A204.1 (cell line): Measurements from ENCODE around the gene ERAP2.
A peak's percentile ranks its signal among the peaks of the same experiment; 100 is the strongest.
"Not testable (repeated sequence)": the region's sequence is repeated elsewhere in the genome, so short reads cannot be mapped to it uniquely, and the experiment has no call there.

Experiments
- FAIRE-seq: peaks from 2 replicates; lab custom pipeline; 2012; peaks lifted over from hg19 to GRCh38; lab: Jason Lieb, UNC

ERAP2 gene

DNA sequence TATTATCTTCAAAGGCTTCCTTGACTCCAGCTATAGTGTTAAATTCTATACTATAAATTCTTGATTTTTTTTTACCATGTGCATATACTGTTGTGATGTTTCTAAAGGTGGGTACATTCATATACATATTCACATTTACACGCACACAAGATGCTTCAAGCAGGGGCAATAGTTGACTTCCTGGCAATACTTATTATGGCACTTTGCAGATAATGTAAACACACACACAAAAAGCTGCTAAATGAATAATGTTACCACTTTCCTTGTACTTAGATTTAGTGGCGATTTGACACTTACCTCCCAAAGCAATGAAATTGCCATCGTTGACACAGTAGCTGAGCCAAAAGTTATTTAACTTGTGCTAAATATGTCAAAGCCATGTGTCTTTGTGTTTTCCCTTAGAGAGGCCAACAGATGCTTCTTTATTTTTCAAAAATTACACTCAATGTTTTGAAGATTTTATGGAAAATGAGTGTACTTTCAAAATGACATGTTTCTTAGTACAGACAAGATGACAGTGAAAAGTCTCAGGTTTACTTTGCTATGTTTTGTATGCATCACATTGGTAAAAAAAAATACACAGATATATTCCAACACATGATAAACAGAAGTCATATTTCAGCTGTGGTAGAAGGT lies 12.2 kb upstream of the ERAP2 start:
- no peak for FAIRE-seq

DNA sequence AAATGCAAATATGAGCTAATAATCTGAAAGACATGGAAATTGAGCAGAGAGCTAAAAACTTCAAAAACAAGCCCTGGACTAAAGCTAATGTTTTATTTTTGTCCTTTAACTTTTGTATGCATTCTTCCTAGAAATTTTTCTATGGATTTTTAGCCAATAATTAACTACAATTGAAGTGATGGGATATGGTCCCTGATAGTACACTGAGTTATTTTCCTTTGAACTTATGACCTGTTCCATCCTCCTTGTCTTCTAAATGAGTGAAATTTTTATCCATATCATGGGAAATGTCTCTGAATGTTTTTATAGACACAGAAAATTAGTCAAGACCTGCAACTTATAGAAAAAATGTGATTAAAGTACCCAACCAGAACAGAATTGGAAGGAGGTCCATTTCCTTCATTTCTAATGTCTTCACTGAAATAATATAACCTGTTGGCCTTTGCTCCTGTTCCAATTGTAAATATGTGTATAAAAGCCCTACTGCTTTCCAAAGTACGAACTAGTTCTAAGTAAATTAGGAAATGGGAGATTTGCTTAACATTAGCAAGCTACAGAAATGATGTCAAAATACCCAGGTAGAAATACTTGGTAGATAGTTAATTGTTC lies 11.3 kb upstream of the ERAP2 start:
- no peak for FAIRE-seq

DNA sequence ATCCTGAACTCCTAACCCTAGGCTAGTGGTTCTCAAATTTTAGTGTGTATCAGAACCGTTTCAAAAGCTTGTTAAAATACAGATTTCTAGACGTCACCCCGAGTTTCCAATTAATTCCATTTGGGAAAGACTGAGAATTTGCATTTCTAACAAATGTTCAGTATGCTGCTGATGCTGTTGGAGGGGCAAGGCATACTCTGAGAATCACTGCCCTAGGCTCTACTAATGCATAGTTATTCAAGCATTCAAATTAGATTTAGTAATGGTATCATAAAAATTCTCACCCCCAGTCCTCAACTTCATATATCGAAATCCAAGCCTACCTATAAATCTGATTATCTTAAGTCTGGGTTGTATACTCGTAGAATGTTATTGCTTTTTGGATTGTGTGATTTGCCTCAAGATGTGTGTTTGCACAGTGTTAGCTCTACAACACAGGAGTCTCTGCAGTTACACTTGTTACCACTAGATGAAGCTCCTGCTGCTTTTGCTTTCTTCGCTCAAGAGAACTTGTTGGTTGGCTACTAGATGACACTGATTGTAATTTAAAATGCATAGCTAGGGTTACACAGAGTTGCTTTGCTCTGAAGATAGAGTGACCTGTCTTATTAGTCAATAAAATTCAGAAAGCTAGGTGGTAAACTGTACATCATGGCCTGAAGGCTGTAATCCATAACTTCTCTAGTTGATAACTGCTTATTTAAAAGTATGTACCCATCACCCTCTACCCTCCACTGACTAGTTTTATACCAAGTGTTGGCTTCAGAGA lies 7.5 kb upstream of the ERAP2 start:
- peak; percentile 62 for FAIRE-seq

DNA sequence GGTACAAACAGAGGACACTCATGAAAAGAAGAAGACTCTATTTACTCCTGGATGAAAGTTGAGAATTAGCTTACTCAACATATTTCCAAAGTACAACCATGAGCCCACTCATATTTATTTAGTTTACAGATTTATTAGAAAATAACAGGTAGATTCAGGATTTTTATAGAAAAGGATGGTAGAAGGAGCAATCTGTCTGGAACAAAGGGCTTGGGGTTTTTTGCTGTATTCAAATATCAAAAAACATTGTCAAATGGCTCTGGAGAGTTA lies 7.0 kb upstream of the ERAP2 start:
- FAIRE-seq: no peak

DNA sequence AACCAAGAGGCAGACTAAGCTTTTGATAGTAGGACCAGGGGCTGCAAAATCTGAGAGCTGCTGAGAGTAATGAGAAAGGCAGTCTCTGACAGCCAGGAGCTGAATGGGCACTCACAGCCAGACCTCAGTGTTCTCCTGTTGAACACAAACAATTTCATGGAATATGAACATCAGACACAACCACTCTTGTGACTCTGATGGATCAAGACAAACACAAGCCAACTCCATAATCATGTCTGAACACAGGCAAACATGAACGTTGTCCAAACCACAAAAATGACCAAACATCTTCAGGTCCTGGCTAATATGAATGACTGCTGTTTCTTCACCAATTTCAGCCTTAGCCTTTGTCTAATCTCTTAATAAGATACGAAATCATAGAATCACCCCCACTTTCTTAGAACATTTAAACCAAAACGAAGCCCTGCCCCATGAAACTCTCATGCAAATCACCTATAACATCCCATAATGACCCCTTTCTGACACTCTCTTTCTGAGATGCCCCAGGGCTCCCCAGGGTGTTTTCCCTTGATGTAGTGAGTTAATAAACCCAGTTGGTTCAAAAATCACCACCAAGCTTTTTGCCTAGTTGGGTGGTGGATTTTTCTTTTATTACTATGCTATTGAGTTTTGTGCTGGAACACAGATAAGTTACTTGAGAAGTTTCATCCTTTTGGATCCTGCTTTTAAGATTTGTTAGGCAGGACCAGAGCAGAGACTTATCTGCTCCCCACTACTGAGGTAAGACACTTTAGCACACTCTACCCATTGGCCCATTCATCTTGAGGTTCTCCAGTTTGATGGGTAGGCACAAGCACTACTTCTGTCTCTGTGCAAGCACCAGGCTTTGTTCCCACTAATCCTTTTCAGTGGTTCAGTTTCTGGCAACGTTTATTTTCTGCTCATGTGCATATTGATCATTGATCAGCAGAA lies 5.9 kb upstream of the ERAP2 start:
- FAIRE-seq: no peak

GRCh38 chr5:96871027-96871399 lies 5.3 kb upstream of the ERAP2 start:
- no peak for FAIRE-seq

DNA sequence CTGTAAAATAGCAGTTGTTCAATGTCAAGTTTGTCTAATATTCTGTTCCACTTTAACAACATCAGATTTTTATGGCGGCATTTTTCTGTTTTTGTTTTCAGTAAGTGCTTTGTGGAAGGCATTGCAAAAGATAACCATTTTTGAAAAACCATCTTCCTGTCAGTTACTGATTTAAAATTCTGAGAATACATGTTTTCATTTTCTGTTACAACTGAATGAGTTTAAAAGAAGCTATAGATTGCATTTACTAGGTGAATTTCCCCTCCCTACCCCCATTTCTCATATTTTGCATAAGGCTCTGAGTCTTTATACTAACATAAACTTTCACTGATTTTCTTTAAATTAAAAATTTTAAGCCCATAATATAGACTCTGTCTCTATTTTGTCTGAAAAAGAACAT lies 4.6 kb upstream of the ERAP2 start:
- no peak for FAIRE-seq

DNA sequence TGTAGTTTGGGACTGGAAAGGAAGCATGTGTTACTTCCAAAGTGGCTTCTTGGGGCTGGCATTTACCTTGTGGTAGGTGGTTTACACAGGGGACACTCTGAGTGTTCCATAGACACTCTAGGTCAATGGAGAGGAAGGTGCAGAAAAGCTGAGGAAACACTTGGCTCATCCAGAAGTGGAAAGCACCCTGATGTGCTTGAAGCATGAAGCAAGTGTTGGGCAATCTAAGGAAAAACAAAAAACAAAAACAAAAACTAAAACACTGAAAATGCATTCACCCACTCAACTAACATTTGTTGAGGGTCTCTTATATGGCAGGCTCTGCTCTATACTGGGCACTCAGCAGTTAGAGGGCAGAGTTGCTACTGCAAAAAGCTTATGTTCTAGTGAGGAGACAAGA lies 2.9 kb upstream of the ERAP2 start:
- no peak for FAIRE-seq

DNA sequence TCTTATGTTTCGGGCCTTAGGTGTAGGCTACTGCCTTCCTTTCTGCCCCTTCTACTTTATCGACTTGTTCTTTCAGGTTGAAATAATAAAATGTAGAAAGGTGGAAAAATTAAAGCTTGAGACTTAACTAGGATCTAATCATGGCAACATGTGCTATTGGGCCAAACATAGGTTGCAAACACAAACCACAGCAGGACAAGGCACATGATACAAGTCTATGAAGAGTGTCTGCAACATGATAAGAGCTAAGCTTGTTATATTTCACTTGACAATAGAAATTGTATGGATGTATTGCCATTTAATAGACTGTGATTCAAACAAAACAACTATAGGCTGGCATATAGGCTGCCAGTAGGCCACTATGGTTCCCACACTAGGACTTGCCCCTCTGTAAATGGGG lies 1.7 kb upstream of the ERAP2 start:
- no peak for FAIRE-seq

- FAIRE-seq: no peak
These were observed 459 bp upstream of the ERAP2 start for GRCh38 chr5:96875791-96876291.

DNA sequence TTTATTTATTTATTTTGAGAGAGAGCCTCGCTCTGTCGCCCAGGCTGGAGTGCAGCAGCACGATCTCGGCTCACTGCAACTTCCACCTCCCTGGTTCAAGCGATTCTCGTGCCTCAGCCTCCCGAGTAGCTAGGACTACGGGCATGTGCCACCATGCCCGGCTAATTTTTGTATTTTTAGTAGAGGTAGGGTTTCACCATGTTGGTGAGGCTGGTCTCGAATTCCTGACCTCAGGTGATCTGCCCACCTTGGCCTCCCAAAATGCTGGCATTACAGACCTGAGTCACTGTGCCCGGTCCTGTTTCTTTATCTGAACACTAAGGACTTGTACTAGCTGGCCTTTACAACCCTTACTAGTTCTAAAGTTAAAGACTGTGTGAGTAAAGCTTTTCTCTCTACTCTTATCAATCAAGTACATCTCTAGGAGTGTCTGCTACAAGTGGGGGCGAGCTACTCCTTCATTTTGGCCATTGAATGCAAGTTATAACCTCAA lies 723 bp downstream of the ERAP2 start:
- FAIRE-seq: not testable (repeated sequence)

- no peak for FAIRE-seq
These were observed 3.4 kb downstream of the ERAP2 start for GRCh38 chr5:96879665-96880064.

DNA sequence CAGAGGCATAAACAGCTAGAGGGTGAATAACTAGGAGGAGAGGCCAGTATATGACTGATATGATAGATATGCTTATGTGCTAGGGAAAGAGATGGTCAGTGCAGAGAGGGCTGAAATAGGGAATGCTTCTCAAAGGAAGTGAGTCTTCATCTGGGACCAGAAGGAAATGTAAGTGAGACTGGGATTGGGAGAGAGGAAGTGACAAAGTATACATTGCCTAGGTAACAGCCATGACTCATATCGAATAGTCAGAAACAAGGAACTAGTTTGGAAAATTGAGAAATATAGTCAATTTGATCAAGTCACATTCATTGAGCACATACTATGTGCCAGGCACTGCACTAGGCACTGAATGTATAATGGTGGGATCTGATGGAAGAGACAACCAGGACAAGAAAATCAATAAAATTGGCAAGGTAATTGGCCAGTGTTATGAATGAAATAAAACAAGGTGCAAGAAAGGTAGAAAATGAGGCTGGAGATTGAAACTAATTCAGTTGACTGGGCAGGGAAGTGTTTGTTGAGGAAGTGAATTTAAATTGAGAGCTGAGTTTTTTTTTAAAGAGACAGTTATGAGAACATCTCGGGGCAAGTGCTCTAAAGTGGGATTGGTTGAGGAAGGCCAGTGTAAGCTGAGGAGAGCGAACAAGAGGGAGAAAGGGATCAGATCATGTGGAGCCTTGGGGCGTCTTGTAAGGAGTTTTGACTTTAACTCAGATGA lies 4.3 kb downstream of the ERAP2 start:
- FAIRE-seq: no peak

DNA sequence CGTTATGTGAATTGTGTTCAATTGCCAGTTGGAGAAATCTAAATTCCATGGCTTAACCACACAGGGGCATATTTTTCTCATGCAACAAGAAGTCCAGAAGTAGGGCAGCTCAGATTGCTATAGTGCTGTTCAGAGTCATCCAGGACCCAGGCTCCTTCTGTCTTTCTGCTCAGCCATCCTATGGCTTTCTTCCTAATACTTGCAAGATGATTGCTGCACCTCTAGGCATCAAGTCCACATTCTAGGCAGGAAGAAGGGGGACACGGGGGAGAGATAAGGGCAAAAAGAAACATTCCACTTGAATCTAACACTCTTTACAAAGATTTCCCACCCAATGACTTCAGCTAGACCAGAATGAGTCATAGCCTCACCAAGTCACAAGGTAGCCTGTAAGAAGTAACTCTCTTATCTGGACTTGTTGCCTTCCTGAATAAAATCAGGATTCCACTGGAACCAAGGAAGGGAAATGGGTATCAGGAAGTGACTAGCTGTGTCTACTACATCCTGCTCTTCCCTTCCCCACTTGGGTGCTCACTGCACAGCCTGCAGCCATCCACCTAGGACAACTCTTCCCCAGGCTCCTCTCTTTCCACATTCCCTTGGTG lies 5.3 kb downstream of the ERAP2 start:
- FAIRE-seq: no peak

- FAIRE-seq: no peak
These were observed 7.6 kb downstream of the ERAP2 start for GRCh38 chr5:96883871-96884270.

DNA sequence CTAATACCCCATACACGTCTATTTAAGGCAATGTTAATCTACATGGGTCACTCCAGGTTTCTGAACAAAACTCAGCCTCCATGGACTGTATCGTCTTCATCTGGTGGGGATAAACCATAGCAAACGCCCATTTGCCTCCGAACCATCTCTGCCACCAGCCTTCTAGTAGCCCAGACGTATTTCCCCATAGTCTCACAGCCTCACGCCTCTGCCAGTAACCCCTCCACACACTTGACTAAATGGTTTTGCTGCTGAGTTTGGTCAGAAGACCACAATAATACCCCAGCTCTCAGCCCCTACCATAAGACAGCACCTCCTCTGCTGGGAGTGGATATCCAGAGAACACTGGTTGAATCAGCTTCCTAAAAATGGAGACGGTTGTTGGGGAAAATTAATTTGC lies 8.7 kb downstream of the ERAP2 start:
- FAIRE-seq: no peak

- FAIRE-seq: no peak
These were observed 9.4 kb downstream of the ERAP2 start for GRCh38 chr5:96885518-96886338.

- FAIRE-seq: no peak
These were observed 17.0 kb downstream of the ERAP2 start for GRCh38 chr5:96893342-96893741.

DNA sequence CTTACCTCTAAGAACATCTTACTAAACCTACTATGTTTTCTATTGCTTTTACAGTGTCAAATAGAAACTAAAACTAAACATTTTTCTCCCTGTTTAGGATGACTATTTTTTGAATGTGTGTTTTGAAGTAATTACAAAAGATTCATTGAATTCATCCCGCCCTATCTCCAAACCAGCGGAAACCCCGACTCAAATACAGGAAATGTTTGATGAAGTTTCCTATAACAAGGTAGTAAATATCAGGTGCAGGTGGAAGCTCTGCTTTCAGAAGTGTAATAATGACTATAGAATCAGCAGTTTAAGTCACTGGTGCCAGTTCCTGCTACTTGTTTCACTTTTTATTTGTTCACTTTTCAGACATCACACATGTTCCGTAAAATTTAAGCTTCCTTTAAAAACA lies 20.0 kb downstream of the ERAP2 start:
- FAIRE-seq: no peak

DNA sequence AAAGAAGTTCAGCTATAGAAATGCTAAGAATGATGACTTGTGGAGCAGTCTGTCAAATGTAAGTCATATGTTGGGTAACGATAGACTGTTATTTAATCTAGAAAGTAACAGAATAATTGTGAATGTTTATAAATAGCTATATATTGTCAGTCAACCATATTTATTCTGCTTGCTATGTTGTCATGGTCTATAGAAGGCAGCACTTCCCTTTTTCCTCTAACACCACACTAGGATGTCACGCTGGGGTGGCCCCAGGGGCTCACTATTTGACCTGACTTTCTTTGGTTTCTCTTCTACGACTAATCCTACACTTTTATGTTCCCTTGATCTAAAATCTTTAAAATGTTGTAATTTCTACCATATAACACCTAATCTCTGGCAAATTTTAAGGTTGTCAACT lies 20.5 kb downstream of the ERAP2 start:
- no peak for FAIRE-seq

DNA sequence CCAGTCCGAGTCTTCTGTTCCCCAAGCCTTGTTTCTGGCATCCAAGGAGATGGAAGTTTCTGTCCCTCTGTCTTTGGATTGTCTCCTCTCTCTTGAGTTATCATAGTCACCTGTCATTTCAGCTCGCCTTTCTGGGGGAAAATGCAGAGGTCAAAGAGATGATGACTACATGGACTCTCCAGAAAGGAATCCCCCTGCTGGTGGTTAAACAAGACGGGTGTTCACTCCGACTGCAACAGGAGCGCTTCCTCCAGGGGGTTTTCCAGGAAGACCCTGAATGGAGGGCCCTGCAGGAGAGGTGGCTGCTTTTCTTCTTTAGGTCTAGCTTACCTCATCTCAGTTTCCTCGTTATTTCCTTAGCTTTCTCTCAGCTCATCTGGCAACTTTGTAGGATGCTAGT lies 25.1 kb downstream of the ERAP2 start:
- FAIRE-seq: no peak
